Measurements from ENCODE around the gene HEPACAM2.

HEPACAM2 gene

DNA sequence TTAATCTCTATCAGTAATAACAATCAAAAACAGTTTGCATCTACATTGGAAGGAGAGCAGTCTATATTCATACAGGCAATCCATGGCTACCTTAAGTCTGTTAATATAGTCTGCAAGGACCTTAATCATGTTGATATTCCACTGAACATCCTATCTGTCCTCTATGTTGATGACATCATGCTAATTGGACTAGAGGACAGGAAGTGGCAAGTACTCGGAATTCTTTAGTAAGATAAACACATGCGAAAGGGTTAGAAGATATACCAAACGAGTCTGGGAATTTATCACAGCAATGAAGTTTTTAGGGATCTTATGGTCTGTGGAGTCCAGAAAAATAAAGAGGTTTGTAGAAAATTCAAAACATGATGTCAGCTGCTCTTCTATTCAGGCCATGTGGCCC is 66.8 kb downstream of the HEPACAM2 start:
- no peaks in the 10 kb centered on the region for H3K4me1 ChIP-seq (ENCODE audit: insufficient read depth, low read length, severe bottlenecking)
- no peaks in the 10 kb centered on the region for H3K79me2 ChIP-seq (ENCODE audit: insufficient read depth, low read length)
- no peak overlapping the region for H3K9ac ChIP-seq (ENCODE audit: low read length)
- no peak overlapping the region for H3K4me3 ChIP-seq (ENCODE audit: low read depth, low read length, poor library complexity, severe bottlenecking)
- H3K4me2 ChIP-seq (ENCODE audit: low read length): no peak overlapping the region
- H3F3A ChIP-seq (ENCODE audit: insufficient read depth, low read length): no peaks in the 10 kb centered on the region
- H3K27ac ChIP-seq (ENCODE audit: low read depth, low read length, poor library complexity, severe bottlenecking): no peak overlapping the region
- H4K20me1 ChIP-seq (ENCODE audit: insufficient read depth, low read length): no peaks in the 10 kb centered on the region
- no peak for TF ChIP-seq EZH2 (IDR thresholded peaks at IDR 0.05; ENCODE audit: borderline replicate concordance, low read length)
- TF ChIP-seq, protein P1, sequence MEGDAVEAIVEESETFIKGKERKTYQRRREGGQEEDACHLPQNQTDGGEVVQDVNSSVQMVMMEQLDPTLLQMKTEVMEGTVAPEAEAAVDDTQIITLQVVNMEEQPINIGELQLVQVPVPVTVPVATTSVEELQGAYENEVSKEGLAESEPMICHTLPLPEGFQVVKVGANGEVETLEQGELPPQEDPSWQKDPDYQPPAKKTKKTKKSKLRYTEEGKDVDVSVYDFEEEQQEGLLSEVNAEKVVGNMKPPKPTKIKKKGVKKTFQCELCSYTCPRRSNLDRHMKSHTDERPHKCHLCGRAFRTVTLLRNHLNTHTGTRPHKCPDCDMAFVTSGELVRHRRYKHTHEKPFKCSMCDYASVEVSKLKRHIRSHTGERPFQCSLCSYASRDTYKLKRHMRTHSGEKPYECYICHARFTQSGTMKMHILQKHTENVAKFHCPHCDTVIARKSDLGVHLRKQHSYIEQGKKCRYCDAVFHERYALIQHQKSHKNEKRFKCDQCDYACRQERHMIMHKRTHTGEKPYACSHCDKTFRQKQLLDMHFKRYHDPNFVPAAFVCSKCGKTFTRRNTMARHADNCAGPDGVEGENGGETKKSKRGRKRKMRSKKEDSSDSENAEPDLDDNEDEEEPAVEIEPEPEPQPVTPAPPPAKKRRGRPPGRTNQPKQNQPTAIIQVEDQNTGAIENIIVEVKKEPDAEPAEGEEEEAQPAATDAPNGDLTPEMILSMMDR (IDR thresholded peaks at IDR 0.05; ENCODE audit: low read length): no peak
- no peaks in the 10 kb centered on the region for H3K27me3 ChIP-seq (ENCODE audit: insufficient read depth, low read length)
- peaks cover 4% of the 10 kb centered on the region; the same call in 1 of the 2 replicates for H3K9me2 ChIP-seq (ENCODE audit: low read depth, low read length)
- peaks cover 15% of the 10 kb centered on the region for H3K9me3 ChIP-seq (ENCODE audit: low read length)
- no peaks in the 10 kb centered on the region for H3K36me3 ChIP-seq (ENCODE audit: insufficient read depth, low read length)
- no peak overlapping the region for H2AFZ ChIP-seq (ENCODE audit: low read length)

DNA sequence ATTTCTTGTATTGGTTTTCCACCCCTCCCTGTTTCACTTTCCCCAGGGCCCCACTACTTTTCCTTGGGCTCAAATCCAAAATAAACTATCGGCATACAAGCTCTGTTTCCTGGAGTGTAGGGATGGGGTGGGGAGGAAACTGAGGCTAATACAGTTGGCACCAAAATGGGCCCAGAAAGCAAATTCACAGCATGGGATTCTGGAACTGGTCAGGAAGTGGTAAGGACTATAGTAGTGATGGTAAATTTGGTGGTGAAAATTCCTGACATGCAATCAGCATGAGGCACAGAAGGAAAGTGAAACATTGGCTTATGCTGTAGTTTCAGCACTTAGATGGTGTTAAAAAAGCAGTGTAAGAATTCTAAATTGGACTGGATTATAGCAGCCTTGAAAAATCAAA is 69.4 kb downstream of the HEPACAM2 start:
- no peaks in the 10 kb centered on the region for H3K79me2 ChIP-seq (ENCODE audit: insufficient read depth, low read length)
- no peak overlapping the region for H3K27ac ChIP-seq (ENCODE audit: low read depth, low read length, poor library complexity, severe bottlenecking)
- peaks cover 9% of the 10 kb centered on the region for H3K9me3 ChIP-seq (ENCODE audit: low read length)
- no peaks in the 10 kb centered on the region for H4K20me1 ChIP-seq (ENCODE audit: insufficient read depth, low read length)
- H3K36me3 ChIP-seq (ENCODE audit: insufficient read depth, low read length): no peaks in the 10 kb centered on the region
- H2AFZ ChIP-seq (ENCODE audit: low read length): no peak overlapping the region
- H3K9me2 ChIP-seq (ENCODE audit: low read depth, low read length): no peaks in the 10 kb centered on the region
- no peak overlapping the region for H3K4me2 ChIP-seq (ENCODE audit: low read length)
- H3K27me3 ChIP-seq (ENCODE audit: insufficient read depth, low read length): no peaks in the 10 kb centered on the region
- TF ChIP-seq, protein P1 (IDR thresholded peaks at IDR 0.05; ENCODE audit: low read length): no peak
- TF ChIP-seq EZH2 (IDR thresholded peaks at IDR 0.05; ENCODE audit: borderline replicate concordance, low read length): no peak
- H3K4me1 ChIP-seq (ENCODE audit: insufficient read depth, low read length, severe bottlenecking): no peaks in the 10 kb centered on the region
- no peak overlapping the region for H3K9ac ChIP-seq (ENCODE audit: low read length)
- H3K4me3 ChIP-seq (ENCODE audit: low read depth, low read length, poor library complexity, severe bottlenecking): no peak overlapping the region
- no peaks in the 10 kb centered on the region for H3F3A ChIP-seq (ENCODE audit: insufficient read depth, low read length)

GRCh38 chr7:93150200-93150835 is 76.0 kb downstream of the HEPACAM2 start:
- Histone ChIP-seq H3K79me2 (ENCODE audit: insufficient read depth, low read length) (no peaks in the 10 kb centered on the region), H3K27me3 (ENCODE audit: insufficient read depth, low read length) (no peaks in the 10 kb centered on the region), H3K4me1 (ENCODE audit: insufficient read depth, low read length, severe bottlenecking) (peaks cover 34% of the 10 kb centered on the region), H3F3A (ENCODE audit: insufficient read depth, low read length) (no peaks in the 10 kb centered on the region), H4K20me1 (ENCODE audit: insufficient read depth, low read length) (no peaks in the 10 kb centered on the region), H3K9ac (ENCODE audit: low read length) (no peak overlapping the region), H3K9me2 (ENCODE audit: low read depth, low read length) (no peaks in the 10 kb centered on the region), H2AFZ (ENCODE audit: low read length) (no peak overlapping the region), H3K36me3 (ENCODE audit: insufficient read depth, low read length) (no peaks in the 10 kb centered on the region), H3K4me2 (ENCODE audit: low read length) (no peak overlapping the region), H3K9me3 (ENCODE audit: low read length) (no peaks in the 10 kb centered on the region), H3K27ac (ENCODE audit: low read depth, low read length, poor library complexity, severe bottlenecking) (no peak overlapping the region), H3K4me3 (ENCODE audit: low read depth, low read length, poor library complexity, severe bottlenecking) (no peak overlapping the region)
- TF ChIP-seq, protein P1 (IDR thresholded peaks at IDR 0.05; ENCODE audit: low read length): no peak
- TF ChIP-seq EZH2 (IDR thresholded peaks at IDR 0.05; ENCODE audit: borderline replicate concordance, low read length): no peak

Measured in OCI-LY1 (cell line).